Motor neuron (in vitro differentiated cells): ENCODE results near the gene PRKCB. TPM values are rescaled to one million over a fixed set of nuclear protein-coding genes. Genes with fewer than 3 reads are reported as not detected.

Experiments
- ATAC-seq, 8 experiments: fragments of 200-7000 bp; cut with Tn5 transposase; replicated peaks in 6 of 8; 2 replicates each; pipeline ENCODE4 v1.8.0; 2021; ENCODE audit warnings: mild to moderate bottlenecking in 8 of 8, moderate library complexity in 8 of 8
- H3K27ac ChIP-seq, 2 donors: fragments of 250-450 bp; sonication (Bioruptor Pico); 2 replicates each; pipeline ENCODE4 v1.9.0; 2021; ENCODE audit warnings: antibody characterized with exemption in 2 of 2, mild to moderate bottlenecking in 2 of 2, moderate library complexity in 1 of 2
- H3K4me1 ChIP-seq, 2 donors: fragments of 250-450 bp; sonication (Bioruptor Pico); replicated peaks in 1 of 2; 2 replicates each; pipeline ENCODE4 v1.6.1; 2021; ENCODE audit warnings: antibody characterized with exemption in 2 of 2, mild to moderate bottlenecking in 2 of 2, moderate library complexity in 1 of 2
- H3K4me3 ChIP-seq, 5 donors: fragments of 250-450 bp; sonication (Bioruptor Pico); 2 replicates each; pipeline ENCODE4 v1.9.0; 2021; ENCODE audit warnings: antibody characterized with exemption in 5 of 5, mild to moderate bottlenecking in 5 of 5, moderate library complexity in 4 of 5
- WGBS, 10 experiments: fragments of 450-650 bp; shearing (Covaris generic); methylation state at CpG; one replicate each; pipeline ENCODE4 v1.0.0; 2022; 5-methylcytosine and 5-hydroxymethylcytosine counted together
- in situ Hi-C, 9 experiments: fragments of 400-800 bp; cut with MboI; loops; one replicate each; pipeline ENCODE4 v1.15.0; 2021; ENCODE audit warnings: low sequenced_read_pairs in 9 of 9, low pct_unique_long_range_greater_than_20kb in 2 of 9; ENCODE audit not compliant: unreplicated experiment in 9 of 9
- total RNA-seq, 8 experiments: library from RNA; unstranded; fragments of 300-600 nt; gene quantifications; 2 replicates each; pipeline versions ENCODE4 v1.2.3 to v1.2.4, GENCODE V29; 2022

PRKCB gene
- total RNA-seq, 8 experiments from 2014 or later = 0.10 to 21.0 (median 4.8) TPM

DNA sequence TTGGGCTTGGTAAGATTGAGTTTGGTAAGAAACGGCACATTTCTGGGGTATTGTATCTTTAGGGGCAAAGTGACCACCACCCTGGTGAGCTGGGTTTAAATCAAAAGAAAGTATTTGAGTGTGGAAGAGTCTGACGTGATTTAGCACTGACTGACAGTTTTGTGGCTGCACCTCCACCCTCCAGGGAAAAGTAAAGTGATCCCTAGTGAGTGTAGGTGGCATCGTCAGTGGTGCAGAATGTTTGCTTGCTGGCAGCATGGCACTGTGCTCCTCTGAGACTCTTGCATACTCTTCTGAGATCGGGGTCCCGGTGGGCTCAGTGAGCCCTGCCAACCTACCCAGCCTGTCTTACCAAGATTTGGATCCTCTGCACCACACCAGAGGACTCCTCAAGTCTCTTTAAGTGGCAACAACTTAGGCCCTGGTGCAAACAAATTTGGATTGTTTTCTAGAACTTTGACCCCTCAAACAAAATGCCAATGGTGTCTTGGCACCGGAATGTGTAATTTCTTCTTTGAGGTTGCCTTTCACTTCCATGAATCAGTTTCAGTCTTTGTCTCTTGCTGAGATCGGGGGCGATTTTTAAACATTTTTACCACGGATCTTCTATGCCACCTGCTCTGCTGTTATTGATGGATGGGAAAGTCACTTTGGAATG, 2.8 kb downstream of the PRKCB start:
- Histone ChIP-seq H3K27ac (no peak overlapping the region), H3K4me3 (no peak overlapping the region), H3K4me1 (no peaks in the 10 kb centered on the region)
- 3 to 92% (median 32%) methylated on average over 2 to 9 of the region's 9 CpGs; no CpG with 5 or more reads in 2 of the 10 experiments for WGBS, 10 experiments
- no peak for ATAC-seq
- in situ Hi-C loops = no loop called here

GRCh38 chr16:23840310-23840709, 4.5 kb downstream of the PRKCB start:
- H3K4me3 ChIP-seq = no peak overlapping the region
- in situ Hi-C loops = no loop called here
- 0 to 80% (median 48%) methylated on average over 1 to 3 of the region's 3 CpGs; no CpG with 5 or more reads in 4 of the 10 experiments for WGBS, 10 experiments
- H3K4me1 ChIP-seq = no peaks in the 10 kb centered on the region
- no peak for ATAC-seq
- no peak overlapping the region for H3K27ac ChIP-seq

GRCh38 chr16:23842137-23842600, 6.4 kb downstream of the PRKCB start:
- H3K27ac ChIP-seq = no peak overlapping the region
- no peak for ATAC-seq
- WGBS, 10 experiments = 10 to 100% (median 90%) methylated on average over 1 to 3 of the region's 3 CpGs; no CpG with 5 or more reads in 2 of the 10 experiments
- H3K4me1 ChIP-seq = no peaks in the 10 kb centered on the region
- in situ Hi-C loops = no loop called here
- H3K4me3 ChIP-seq = no peak overlapping the region

- no peaks in the 10 kb centered on the region for H3K4me1 ChIP-seq
- WGBS, 10 experiments = 5 to 54% (median 31%) methylated on average over 2 to 4 of the region's 4 CpGs; no CpG with 5 or more reads in 1 of the 10 experiments
- no peak overlapping the region for H3K27ac ChIP-seq
- ATAC-seq = no peak
- in situ Hi-C loops = no loop called here
- H3K4me3 ChIP-seq = no peak overlapping the region
These were observed 7.4 kb downstream of the PRKCB start for GRCh38 chr16:23843143-23843542.

GRCh38 chr16:23847251-23847650, 11.5 kb downstream of the PRKCB start:
- WGBS, 10 experiments = 0 to 100% (median 27%) methylated on average over 1 to 3 of the region's 3 CpGs; no CpG with 5 or more reads in 1 of the 10 experiments
- no peaks in the 10 kb centered on the region for H3K4me1 ChIP-seq
- ATAC-seq = no peak
- H3K4me3 ChIP-seq = no peak overlapping the region
- in situ Hi-C loops = no loop called here
- no peak overlapping the region for H3K27ac ChIP-seq

DNA sequence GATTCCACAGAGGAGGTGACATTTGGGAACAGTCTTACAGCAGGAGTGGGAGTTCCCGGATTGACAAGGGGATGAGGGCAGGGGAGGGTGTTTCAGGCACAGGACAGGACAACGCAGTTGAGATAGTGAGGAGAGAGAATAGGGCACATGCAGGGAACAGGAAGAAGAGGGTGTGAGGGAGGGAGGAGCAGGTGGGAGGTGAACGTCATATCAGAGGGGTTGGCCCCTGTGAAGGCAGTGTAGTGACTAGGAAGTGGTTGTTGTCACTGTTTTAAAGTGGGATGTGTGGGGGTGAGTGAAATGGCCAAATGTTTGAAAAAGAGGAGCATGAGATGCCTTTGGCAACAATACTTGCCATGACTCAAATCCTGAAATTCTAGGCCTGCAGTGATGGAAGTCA, 12.2 kb downstream of the PRKCB start:
- WGBS, 10 experiments = 0 to 100% (median 43%) methylated on average over 1 to 2 of the region's 3 CpGs; no CpG with 5 or more reads in 3 of the 10 experiments
- Histone ChIP-seq H3K4me1 (no peaks in the 10 kb centered on the region), H3K4me3 (no peak overlapping the region), H3K27ac (no peak overlapping the region)
- ATAC-seq = no peak
- in situ Hi-C loops = no loop called here

- H3K27ac ChIP-seq = no peak overlapping the region
- WGBS, 10 experiments = 21 to 97% (median 62%) methylated on average over 3 to 9 of the region's 9 CpGs; no CpG with 5 or more reads in 1 of the 10 experiments
- H3K4me3 ChIP-seq = no peak overlapping the region
- ATAC-seq = no peak
- no peaks in the 10 kb centered on the region for H3K4me1 ChIP-seq
- in situ Hi-C loops = no loop called here
These were observed 13.2 kb downstream of the PRKCB start for GRCh38 chr16:23848958-23849357.

DNA sequence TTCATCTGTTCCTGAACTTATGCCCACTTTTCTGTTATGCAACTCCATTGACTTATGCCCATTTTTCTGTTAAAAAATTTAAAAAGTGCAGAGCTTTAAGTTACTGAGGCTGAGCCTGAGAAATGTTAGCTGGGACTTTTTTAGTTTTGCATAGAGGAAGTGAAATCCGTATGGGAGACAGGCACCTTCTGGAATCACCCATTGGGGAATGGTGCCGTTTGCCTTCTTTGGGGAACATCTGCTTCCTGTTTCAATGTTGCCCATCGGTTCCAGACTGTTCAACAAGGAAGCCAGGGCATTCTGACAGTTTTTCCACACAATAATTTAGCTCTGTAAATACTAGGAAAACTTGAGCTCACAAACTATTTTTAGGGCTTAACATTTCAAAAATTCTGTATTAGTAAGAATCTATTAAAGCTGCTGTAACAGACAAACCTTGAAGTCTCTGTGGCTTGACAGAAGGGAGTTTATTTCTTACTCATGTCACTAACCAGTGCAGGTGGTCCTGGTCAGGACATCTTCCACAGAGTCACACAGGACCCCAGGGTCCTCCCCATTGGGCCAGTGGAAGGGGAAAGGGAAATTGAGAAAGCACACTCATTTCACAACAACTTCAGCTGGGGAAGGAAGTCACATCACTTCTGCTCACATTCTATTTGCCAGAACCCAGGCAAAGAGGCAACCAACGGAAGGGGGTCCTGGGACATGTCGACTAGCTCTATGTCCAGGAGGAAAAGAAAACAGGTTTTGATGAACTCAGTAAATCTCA, 17.2 kb downstream of the PRKCB start:
- ATAC-seq = no peak
- 0 to 78% (median 56%) methylated on average over 1 to 5 of the region's 5 CpGs; no CpG with 5 or more reads in 2 of the 10 experiments for WGBS, 10 experiments
- no peaks in the 10 kb centered on the region for H3K4me1 ChIP-seq

GRCh38 chr16:23855010-23855409, 19.2 kb downstream of the PRKCB start:
- Histone ChIP-seq H3K4me1 (no peaks in the 10 kb centered on the region), H3K4me3 (no peak overlapping the region), H3K27ac (no peak overlapping the region)
- 0 to 100% (median 57%) methylated on average over 1 to 3 of the region's 5 CpGs; no CpG with 5 or more reads in 2 of the 10 experiments for WGBS, 10 experiments
- ATAC-seq = no peak
- in situ Hi-C loops = no loop called here

More for the DNA sequence above, 17.2 kb downstream of the PRKCB start:
- Histone ChIP-seq H3K4me3 (no peak overlapping the region), H3K27ac (no peak overlapping the region)
- in situ Hi-C loops = no loop called here

DNA sequence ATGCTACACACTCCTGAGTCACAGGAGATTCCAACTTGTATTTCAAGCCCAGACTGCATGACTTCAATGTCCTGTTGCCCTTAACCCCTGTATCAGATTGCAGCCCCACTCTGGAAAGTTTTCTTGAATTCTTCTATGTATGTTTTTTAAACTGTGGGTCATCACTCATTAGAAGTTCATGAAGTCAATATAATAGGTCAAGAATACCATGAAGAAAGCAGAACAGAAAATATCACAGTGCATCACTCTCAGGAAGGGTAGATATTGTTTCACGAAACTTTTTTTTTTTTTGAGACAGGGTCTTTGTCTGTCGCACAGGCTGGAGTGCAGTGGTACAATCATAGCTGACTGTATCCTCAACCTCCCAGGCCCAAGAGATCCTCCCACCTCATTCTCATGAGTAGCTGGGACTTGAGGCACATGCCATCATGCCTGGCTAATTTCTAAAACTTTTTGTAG, 20.5 kb downstream of the PRKCB start:
- H3K4me3 ChIP-seq = no peak overlapping the region
- no peaks in the 10 kb centered on the region for H3K4me1 ChIP-seq
- in situ Hi-C loops = no loop called here
- WGBS, 10 experiments = 11 to 100% (median 86%) methylated on average over 1 to 2 of the region's 2 CpGs; no CpG with 5 or more reads in 5 of the 10 experiments
- ATAC-seq = no peak
- no peak overlapping the region for H3K27ac ChIP-seq

- no peak for ATAC-seq
- no peak overlapping the region for H3K4me3 ChIP-seq
- in situ Hi-C loops = no loop called here
- H3K4me1 ChIP-seq = no peaks in the 10 kb centered on the region
- no peak overlapping the region for H3K27ac ChIP-seq
- 0 to 83% (median 38%) methylated on average over 1 to 10 of the region's 11 CpGs for WGBS, 10 experiments
These were observed 21.6 kb downstream of the PRKCB start for GRCh38 chr16:23857256-23857880.

GRCh38 chr16:23857881-23858269, 22.1 kb downstream of the PRKCB start:
- WGBS, 10 experiments = 60 to 100% (median 95%) methylated on average over 1 of the region's 1 CpG; no CpG with 5 or more reads in 2 of the 10 experiments

DNA sequence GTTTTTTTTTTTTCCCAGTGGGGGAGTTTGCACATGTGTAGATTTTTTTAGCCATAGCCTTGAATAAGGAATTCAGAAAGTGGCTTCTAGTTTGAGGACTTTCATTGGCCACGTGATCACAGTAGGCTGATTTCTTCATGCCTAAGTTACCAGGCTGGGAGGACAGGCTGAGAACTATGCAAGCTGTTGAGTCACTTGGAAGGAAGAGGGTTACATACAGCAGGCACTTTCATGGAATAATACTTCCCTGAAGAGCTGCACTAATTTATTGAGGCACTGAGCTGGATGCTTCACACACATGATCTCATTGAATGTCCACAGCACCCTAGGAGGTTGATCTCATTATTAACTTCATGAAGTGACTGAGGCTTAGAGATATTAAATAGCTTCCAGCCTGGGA, 22.8 kb downstream of the PRKCB start:
- peak in 3 of 8 experiments; percentile 43 to 96 (median 53) for ATAC-seq
- H3K4me1 ChIP-seq = no peaks in the 10 kb centered on the region

More at GRCh38 chr16:23857881-23858269, 22.1 kb downstream of the PRKCB start:
- Histone ChIP-seq H3K27ac (no peak overlapping the region), H3K4me3 (no peak overlapping the region), H3K4me1 (no peaks in the 10 kb centered on the region)
- in situ Hi-C loops = no loop called here
- ATAC-seq = no peak

More for the DNA sequence above, 22.8 kb downstream of the PRKCB start:
- in situ Hi-C loops = no loop called here
- WGBS, 10 experiments = 0 to 64% (median 30%) methylated on average over 1 of the region's 1 CpG; no CpG with 5 or more reads in 6 of the 10 experiments
- Histone ChIP-seq H3K27ac (no peak overlapping the region), H3K4me3 (no peak overlapping the region)
